Vagina (tissue), 2 donors: Measurements from ENCODE around the gene PI16.

Source experiments
- POLR2A ChIP-seq, 2 donors: fragments of 450-650 bp; IDR thresholded peaks; one replicate each; pipeline ENCODE4 v1.6.1; 2017; ENCODE audit warnings: antibody characterized with exemption in 2 of 2, mild to moderate bottlenecking in 2 of 2, moderate library complexity in 2 of 2
- TF ChIP-seq, protein P1 (sequence below), 3 experiments: fragments of 450-650 bp in 2 of 3; fragments of 200-600 bp in 1 of 3; sonication (generic) in 1 of 3; IDR thresholded peaks; one replicate each; pipeline ENCODE4 v1.5.1; 2017 to 2019; ENCODE audit warnings: antibody characterized with exemption in 3 of 3, mild to moderate bottlenecking in 2 of 3, moderate library complexity in 2 of 3

DNA sequence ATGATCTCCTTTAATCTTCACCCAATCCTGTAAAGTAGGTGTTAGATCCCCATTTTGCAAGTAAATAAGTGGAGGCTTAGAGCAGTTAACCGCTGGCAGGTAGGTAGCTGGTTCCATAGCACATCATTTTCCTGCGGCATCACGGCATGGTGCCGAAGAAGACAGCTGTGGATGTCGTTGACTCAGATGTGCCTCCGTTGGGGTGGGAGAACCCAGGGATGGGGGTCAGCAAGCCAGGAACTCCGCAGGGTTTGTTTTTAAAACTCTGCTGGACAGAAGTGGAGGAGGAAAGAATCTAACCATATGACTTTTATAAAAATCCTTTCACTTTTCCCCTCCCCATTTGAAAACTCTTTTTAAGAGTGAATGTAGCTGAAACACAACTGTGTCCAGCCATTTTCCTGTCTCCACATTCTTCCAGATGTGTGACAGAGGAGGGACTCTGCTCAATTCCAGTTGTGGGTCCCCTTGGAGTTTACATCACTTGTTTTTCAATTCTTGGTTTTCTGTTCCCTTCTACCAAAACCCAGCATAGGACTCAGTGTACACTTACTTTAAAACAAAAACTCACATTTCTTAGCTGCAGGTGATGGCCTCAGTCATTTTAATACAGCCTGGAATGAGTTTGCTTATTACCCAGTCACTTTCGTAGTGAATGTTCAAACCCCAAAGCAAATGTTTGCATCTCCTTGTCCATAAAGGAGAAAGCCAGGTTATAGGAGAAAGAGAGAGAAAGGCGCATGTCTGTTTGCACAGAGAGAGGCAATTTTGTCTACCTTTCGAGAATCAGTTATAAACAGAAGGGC is 27.6 kb upstream of the PI16 start:
- TF ChIP-seq POLR2A (IDR thresholded peaks at IDR 0.05) = no peak
- TF ChIP-seq, protein P1, sequence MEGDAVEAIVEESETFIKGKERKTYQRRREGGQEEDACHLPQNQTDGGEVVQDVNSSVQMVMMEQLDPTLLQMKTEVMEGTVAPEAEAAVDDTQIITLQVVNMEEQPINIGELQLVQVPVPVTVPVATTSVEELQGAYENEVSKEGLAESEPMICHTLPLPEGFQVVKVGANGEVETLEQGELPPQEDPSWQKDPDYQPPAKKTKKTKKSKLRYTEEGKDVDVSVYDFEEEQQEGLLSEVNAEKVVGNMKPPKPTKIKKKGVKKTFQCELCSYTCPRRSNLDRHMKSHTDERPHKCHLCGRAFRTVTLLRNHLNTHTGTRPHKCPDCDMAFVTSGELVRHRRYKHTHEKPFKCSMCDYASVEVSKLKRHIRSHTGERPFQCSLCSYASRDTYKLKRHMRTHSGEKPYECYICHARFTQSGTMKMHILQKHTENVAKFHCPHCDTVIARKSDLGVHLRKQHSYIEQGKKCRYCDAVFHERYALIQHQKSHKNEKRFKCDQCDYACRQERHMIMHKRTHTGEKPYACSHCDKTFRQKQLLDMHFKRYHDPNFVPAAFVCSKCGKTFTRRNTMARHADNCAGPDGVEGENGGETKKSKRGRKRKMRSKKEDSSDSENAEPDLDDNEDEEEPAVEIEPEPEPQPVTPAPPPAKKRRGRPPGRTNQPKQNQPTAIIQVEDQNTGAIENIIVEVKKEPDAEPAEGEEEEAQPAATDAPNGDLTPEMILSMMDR (IDR thresholded peaks at IDR 0.05) = no peak
